ENCODE measurements around the gene PDE5A.
"Not testable (repeated sequence)": the region's sequence is repeated elsewhere in the genome, so short reads cannot be mapped to it uniquely, and the experiment has no call there.

PDE5A gene

DNA sequence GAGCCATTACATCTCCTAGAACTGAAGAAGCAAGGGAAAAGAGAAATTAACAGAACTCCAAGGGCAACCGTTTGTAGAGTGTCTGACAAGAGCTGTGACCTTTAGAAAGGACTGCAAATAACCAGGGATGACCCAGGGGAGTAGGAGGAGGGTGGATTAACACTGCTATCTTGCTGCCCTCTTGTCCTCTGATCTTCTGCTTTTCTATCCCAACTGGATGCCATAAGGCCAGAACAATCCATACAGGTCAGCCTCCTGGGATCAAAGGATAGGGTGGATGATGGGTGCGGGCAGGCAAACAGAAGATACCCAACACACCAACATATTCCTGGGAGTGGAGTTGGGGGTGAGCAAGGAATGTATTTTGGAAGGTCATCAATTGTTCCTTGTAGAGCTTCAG lies 19.8 kb upstream of the PDE5A start:
- TF ChIP-seq, protein P1, sequence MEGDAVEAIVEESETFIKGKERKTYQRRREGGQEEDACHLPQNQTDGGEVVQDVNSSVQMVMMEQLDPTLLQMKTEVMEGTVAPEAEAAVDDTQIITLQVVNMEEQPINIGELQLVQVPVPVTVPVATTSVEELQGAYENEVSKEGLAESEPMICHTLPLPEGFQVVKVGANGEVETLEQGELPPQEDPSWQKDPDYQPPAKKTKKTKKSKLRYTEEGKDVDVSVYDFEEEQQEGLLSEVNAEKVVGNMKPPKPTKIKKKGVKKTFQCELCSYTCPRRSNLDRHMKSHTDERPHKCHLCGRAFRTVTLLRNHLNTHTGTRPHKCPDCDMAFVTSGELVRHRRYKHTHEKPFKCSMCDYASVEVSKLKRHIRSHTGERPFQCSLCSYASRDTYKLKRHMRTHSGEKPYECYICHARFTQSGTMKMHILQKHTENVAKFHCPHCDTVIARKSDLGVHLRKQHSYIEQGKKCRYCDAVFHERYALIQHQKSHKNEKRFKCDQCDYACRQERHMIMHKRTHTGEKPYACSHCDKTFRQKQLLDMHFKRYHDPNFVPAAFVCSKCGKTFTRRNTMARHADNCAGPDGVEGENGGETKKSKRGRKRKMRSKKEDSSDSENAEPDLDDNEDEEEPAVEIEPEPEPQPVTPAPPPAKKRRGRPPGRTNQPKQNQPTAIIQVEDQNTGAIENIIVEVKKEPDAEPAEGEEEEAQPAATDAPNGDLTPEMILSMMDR (IDR thresholded peaks at IDR 0.05; ENCODE audit: low read depth, low read length), result no peak

DNA sequence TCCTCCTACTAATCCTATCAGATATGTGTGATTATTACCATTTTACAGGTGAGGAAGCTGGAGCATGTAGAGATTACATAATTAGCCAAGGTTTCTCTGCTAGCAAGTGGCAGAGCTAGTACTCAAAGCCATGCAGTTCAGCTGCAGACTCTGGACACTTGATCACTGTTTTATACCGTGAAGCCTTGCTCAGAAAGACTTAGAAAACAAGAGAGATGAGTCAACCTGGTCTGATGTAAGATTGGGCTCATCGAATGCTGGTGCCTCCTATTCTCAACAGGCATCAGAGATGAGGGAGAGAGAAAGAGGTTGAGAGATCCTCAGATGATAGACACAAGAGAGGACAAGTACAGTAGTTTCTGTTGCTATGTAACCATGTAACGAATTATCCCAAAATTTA lies 19.0 kb upstream of the PDE5A start:
- DNase-seq (ENCODE audit: low read depth in 2 of 2), result peak in 1 of 2 donors; percentile 64
- TF ChIP-seq, protein P1 (IDR thresholded peaks at IDR 0.05; ENCODE audit: low read depth, low read length), result no peak
- H3K4me3 ChIP-seq (replicated peaks in 1 of 2; ENCODE audit: low read depth in 2 of 2, low read length in 2 of 2), result no peak overlapping the region

More for the DNA sequence above, 19.8 kb upstream of the PDE5A start:
- DNase-seq (ENCODE audit: low read depth in 2 of 2), result no peak
- no peak overlapping the region for H3K4me3 ChIP-seq (replicated peaks in 1 of 2; ENCODE audit: low read depth in 2 of 2, low read length in 2 of 2)

- peak in 1 of 2 donors; percentile 60 for DNase-seq (ENCODE audit: low read depth in 2 of 2)
- H3K4me3 ChIP-seq (replicated peaks in 1 of 2; ENCODE audit: low read depth in 2 of 2, low read length in 2 of 2), result no peak overlapping the region
- TF ChIP-seq, protein P1 (IDR thresholded peaks at IDR 0.05; ENCODE audit: low read depth, low read length), result no peak
These were observed 17.9 kb upstream of the PDE5A start for GRCh38 chr4:119646347-119647071.

- DNase-seq (ENCODE audit: low read depth in 2 of 2), result no peak
- TF ChIP-seq, protein P1 (IDR thresholded peaks at IDR 0.05; ENCODE audit: low read depth, low read length), result no peak
- H3K4me3 ChIP-seq (replicated peaks in 1 of 2; ENCODE audit: low read depth in 2 of 2, low read length in 2 of 2), result no peak overlapping the region
These were observed 14.9 kb upstream of the PDE5A start for GRCh38 chr4:119643306-119644042.

GRCh38 chr4:119641765-119642164 lies 13.2 kb upstream of the PDE5A start:
- DNase-seq (ENCODE audit: low read depth in 2 of 2), result no peak
- H3K4me3 ChIP-seq (replicated peaks in 1 of 2; ENCODE audit: low read depth in 2 of 2, low read length in 2 of 2), result no peak overlapping the region
- TF ChIP-seq, protein P1 (IDR thresholded peaks at IDR 0.05; ENCODE audit: low read depth, low read length), result no peak

- no peak overlapping the region for H3K4me3 ChIP-seq (replicated peaks in 1 of 2; ENCODE audit: low read depth in 2 of 2, low read length in 2 of 2)
- DNase-seq (ENCODE audit: low read depth in 2 of 2), result no peak
- TF ChIP-seq, protein P1 (IDR thresholded peaks at IDR 0.05; ENCODE audit: low read depth, low read length), result no peak
These were observed 9.8 kb upstream of the PDE5A start for GRCh38 chr4:119638359-119638758.

DNA sequence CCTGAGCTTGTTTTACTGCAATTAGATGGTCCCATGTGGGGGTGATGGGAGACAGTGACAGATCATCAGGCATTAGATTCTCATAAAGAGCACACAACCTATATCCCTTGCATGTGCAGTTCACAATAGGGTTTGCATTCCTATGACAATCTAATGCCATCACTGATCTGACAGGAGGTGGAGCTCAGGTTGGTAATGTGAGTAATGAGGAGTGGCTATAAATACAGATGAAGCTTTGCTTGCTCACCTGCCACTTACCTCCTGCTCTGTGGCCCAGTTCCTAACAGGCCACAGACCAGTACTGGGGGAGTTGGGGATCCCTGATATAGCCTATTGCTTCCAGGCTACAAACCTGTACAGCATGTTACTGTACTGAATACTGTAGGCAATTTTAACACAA lies 8.2 kb upstream of the PDE5A start:
- not testable (repeated sequence) for DNase-seq (ENCODE audit: low read depth in 2 of 2)

More for the DNA sequence above, 8.2 kb upstream of the PDE5A start:
- not testable (repeated sequence) for H3K4me3 ChIP-seq (replicated peaks in 1 of 2; ENCODE audit: low read depth in 2 of 2, low read length in 2 of 2)
